ENCODE data around the gene TSSK2.

The TSSK2 gene

DNA sequence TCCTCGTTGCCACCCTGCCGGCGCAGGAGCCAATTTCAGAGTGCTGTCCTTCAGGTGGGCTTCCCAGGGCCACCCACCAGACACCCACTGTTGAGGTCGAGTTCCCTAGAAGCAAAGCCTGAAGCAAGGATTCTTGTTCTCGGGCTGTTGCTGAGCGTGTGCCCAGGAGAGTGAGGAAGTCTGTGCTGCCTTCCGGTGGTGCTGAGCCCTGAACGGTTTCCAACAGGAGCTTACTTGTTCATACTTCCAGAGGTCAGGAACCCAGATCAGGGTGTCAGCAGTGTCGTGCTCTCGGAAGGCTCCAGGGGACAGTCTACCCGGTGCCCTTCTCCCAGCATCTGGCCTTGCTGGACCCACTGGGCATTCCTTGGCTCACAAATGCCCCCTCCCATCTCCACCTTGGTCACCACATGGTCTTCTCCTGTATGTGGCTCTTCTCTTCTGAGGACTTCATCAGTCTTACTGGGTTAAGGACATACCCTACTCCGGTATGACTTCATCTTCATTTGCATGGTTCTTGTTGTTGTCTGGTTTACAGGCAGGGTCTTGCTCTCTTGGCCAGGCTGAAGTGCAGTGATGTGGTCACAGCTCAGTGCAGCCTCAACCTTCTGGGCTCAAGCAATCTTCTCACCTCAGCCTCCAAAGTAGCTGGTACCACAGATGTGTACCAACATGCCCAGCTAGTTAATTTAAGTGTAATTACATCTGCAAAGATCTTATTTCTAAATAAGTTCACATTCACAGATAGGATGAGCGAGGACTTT is 36.2 kb downstream of the TSSK2 start:
- in situ Hi-C loops (cut with MboI; ENCODE audit: low sequenced_read_pairs), result no loop called here

GRCh38 chr22:19168088-19168890 is 37.2 kb downstream of the TSSK2 start:
- in situ Hi-C loops (cut with MboI; ENCODE audit: low sequenced_read_pairs), result no loop called here

GRCh38 chr22:19169002-19169946 is 38.2 kb downstream of the TSSK2 start:
- in situ Hi-C loops (cut with MboI; ENCODE audit: low sequenced_read_pairs), result no loop called here

- in situ Hi-C loops (cut with MboI; ENCODE audit: low sequenced_read_pairs), result no loop called here
These were observed 38.8 kb downstream of the TSSK2 start for GRCh38 chr22:19169947-19170318.

GRCh38 chr22:19172213-19173046 is 41.3 kb downstream of the TSSK2 start:
- in situ Hi-C loops (cut with MboI; ENCODE audit: low sequenced_read_pairs), result no loop called here

DNA sequence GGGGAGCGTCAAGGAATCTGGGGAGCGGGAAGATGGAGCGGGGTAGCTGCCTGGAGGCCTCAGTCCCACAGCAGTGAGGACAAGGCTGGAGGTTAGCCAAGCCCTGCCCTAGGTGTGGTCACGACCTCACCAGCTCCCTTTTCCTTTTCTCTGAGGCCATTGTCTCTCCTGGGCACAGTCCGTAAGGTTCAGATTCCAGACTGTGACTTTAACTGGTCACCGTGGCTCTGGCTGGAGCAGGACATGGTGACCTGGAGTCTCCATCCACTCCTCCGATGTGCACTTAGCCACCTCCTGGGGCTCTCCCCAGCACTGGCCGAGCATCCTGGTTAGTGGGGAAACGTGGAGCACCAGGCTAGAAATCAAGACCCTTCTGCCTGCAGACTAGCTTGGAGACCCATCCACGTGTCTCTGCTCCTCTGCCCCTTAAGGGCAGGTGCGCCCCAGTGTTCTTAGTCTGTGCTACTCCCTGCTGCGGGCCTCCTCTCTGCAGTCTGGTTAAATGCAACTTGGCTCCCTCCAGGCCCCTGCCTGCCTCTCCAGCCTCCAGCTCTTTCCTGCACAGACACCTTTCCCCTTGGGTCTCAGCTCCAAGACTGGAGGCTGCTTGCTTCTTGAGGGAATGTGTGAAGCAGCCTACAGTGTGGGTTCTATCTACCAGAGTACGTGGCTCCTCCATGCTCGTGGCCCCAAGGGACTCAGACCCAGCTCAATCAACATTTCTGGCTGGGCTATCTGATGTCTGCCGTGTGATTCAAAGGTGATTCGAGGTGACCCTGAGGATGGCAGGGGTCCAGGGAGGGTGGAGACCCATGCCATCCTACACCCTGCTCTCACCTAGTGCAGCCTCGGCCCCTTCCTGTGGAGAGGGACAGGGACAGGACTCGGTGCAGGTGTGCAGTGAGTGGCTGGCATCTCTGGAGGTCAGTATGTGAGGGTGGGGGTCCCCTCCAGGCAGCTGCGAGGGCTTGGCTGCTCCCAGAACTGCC is 42.2 kb downstream of the TSSK2 start:
- in situ Hi-C loops (cut with MboI; ENCODE audit: low sequenced_read_pairs), result no loop called here

DNA sequence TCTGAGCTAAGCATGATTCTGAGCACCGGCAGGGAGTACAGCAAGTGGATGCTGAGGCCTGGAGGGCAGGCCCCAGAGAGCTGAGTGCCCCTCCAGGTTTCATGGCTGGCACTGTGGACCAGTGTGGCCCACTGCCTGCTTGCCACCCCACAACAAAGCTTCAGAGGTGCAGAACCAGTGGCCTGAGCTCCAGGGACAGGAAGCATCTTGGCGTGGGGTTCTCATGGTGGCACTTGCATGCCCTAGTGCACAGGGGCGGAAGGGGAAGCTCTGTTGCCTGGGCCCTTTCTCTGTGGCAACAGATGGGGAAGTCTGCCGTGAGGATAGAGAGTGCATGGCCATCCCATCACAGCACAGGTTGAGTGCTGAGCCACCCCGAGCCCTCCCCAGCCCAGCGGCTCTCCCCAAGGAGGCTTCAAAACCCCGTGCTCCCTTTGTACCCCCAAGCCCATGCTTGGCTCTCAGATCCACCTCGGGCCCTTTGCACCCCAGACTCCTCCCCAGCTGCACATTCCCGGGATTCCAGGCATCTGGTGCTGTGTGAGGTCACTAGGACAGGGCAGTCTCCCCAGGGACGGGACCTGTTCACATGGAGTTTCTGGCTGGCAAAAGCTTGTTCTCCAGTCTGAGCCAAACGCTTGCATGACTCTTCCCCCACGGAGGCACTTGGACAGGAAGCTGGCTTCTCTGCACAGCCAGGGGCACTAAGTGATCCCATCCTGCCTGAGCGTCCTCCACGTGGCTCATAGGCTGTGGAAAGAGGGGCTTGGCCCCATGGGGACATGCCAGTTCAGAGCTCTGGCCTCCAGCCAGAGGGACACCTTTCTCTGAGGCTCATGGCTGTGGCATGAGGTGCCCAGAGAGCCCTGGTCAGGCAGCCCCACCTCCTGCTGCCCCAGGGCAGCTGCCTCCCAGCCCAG is 43.3 kb downstream of the TSSK2 start:
- in situ Hi-C loops (cut with MboI; ENCODE audit: low sequenced_read_pairs), result no loop called here

- in situ Hi-C loops (cut with MboI; ENCODE audit: low sequenced_read_pairs), result no loop called here
These were observed 44.0 kb downstream of the TSSK2 start for GRCh38 chr22:19175026-19175601.

DNA sequence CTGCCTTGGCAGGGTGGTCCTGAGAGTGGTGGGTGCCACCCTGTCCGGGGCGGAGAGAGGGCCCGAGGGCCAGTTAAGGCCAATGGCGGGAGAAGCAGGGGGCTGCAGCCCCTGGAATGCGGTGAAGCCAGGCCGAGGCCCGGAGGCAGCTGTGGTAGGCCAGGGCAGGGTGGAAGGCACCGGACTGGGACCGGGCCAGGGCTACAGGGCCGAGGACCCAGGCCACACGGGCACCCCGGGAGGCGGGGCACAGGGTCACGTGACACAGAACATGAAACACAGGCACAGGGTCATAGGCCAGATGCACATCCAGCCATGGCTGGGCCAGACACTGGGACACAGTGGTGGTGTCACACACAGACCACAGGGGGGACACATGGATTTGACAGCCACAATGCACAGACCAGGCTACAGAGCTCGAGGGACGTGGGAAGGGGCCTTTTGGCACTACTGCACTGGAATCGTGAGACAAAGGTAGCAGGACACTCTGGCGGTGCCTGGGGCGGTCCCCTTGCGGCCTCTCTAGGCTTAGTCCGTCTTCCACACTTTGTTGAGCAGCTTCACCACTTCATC is 44.6 kb downstream of the TSSK2 start:
- in situ Hi-C loops (cut with MboI; ENCODE audit: low sequenced_read_pairs), result no loop called here

DNA sequence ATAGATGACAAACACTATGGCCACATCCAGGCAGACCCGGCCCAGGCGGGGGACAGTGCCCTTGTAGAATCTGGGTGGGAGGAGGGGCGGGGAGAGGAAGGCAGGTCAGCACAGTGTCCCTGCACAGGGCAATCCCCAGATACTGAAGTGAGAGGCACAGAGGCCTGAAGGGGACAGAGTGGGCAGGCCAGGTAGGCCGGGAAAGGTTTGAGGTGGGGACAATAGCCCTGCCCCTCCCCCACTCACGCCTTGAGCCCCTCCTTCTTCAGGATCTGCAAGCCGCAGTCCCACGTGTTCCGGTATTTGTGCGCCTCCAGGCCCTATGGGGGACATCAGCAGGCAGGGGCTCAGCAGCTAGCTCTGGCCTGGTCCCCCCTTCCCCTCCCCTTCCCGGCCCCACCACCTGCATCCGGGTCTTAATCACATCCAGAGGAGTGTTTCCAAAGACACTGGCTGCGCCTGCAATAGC is 45.1 kb downstream of the TSSK2 start:
- in situ Hi-C loops (cut with MboI; ENCODE audit: low sequenced_read_pairs), result no loop called here

DNA sequence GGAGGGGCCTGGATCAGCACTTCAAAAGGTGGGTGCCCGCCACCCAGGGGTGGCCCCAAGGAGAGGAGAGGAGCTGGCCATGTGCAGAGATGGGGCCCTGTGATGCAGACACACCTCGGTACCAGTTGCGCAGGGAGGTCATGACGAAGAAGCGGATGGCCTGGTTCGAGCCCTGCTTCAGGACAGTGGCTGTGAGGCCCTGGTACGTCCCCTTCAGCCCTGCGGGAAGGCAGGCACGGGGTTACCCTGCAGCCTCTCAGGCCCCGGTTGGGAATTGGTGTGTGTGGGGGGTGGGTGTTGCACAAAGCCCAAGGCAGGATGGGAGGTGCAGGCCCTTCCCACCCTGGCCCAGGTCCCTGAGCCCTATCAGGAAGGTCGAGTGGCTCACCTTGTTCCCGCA is 45.6 kb downstream of the TSSK2 start:
- in situ Hi-C loops (cut with MboI; ENCODE audit: low sequenced_read_pairs), result no loop called here

DNA sequence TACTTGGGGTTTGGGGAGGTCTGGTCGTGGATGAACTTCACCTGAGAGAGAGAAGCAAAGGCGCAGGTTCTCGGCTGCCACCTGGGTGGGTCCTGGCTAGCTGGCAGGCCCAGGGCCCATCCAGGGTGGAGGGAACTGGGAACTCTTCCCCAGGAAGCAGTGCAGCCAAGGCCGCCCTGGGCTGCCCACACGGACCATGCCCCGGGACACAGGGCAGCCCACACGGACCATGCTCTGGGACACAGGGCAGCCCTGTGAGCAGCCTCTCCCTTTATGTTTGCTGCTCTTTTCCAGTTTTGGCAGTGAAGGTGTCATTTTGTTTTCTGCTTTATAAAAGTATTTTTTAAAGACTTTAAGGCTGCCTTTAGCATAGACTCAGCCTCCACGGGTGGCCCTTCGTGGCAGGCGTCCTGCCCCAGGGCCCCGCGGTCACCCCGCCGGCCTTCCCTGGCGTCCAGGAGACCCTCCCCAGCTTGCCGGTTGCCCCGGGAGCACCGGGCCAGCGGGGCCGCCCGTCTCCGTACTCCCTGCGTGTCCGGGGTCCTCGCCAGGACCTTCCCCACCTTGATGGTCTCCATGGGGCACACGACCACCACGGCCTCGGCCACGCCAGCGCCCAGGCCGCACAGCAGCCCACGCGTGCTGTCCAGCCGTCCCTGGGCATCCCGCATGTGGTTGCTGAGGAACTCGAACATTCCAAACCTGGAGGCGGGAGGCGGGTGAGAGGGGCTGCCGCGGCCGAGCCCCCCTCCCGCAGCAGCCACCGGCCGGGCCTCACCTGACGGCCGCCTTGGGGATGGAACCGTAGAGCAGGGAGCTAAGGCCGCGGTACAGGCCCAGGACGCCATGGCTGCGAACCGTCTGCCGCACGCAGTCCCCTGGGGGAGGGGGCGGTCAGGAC is 46.3 kb downstream of the TSSK2 start:
- in situ Hi-C loops (cut with MboI; ENCODE audit: low sequenced_read_pairs), result no loop called here

DNA sequence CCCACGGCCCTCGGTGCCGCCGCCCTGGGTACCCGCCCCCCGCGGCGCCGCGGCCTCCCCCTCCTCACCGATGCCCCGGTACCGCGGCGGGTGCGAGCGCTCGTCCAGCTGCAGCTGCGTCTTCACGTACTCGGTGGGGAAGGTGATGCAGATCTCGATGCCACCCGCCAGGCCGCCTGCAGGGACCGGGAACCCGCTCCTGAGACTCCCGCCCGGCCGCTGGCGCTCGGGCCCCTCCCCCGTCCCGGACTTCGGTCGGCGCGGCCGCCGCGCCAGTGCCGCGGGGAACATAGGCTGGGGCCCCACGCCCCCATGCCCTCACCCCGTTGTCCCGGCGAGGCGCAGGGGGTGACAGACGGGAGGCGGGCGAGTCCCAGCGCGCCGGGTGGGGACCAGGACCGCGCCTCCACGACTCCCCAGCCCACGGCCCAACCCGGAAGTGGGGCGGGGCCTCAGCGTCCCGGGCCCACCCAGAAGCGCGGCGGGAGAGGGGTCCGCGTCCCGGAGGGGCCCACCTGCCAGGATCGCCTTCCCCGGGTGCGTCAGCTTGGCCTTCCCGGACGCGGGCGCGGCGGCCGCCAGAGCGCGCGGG is 47.1 kb downstream of the TSSK2 start:
- in situ Hi-C loops (cut with MboI; ENCODE audit: low sequenced_read_pairs), result no loop called here

DNA sequence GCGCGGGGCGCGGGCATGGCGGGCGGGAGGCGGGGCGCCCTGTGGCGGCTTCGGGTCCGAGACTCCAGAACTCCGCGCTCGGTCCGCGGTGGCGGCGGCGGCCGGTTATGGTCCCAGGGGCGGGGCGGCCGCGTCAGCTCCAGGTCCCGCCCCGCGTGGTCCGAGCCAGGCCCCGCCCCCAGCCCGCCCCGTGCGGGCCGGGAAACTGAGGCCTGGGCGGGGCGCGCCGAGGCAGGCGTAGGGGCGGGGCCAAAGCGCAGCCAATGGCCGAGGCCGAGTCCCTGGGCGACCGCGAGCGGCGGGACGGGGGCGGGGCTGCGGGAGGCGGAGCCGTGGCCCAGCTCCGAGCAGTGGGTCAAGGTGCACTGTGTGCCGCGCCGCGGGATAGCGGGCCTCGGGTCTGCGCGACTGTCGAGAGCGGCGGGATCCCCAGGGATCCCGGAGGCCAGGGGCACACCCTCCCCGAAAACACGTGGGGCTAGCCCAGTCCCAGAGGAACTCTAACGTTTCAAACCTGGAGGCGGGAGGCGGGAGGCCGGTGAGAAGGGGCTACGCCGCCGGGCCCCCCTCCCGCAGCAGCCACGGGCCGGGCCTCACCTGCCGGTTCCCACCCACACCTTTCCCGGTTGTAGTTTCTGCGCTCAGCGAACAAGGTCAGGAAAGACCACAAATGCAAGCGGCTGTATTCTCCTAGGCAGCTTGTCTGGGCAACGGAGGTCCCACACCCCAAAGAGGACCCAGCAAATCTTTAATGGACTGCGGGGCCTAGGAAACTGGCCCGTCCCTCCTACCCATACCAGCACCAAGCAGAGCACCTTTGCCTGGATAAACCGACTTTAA is 47.8 kb downstream of the TSSK2 start, which contains the start of gene SLC25A1:
Gene SLC25A1 (minus strand): TSS at position 80 of the 840 bp plus-strand sequence. CDS start 63 bp downstream, at position 17.
- in situ Hi-C loops (cut with MboI; ENCODE audit: low sequenced_read_pairs), result no loop called here

DNA sequence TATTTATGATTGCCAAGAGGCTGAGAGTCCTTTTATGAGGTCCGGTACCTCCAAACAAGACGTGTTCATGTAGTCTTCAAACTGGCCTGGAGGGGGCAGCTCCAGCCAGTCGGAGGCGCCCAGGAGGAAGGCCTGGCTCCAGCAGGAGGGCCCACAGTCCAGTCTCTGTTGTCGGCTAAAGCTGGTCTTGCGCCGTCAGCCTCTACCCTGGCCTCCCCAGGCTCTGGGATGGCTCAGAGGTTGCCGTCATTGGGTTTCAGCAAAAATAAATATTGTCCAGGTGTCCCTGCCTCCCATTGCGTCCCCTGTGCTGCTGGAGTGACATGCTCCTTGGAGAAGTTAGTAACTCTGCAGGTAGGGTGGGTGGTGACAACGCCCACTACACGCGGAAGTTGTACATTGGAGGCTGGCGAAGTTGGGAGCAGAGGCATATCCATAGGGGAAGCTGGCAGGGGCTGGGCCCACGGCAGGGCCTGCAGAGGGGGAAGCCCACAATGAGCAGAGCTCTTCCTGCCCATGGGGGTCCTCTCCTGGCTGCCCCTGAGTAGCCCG is 48.5 kb downstream of the TSSK2 start:
- in situ Hi-C loops (cut with MboI; ENCODE audit: low sequenced_read_pairs), result no loop called here

All from HL-60/S4 treated with phorbol 12-myristate 13-acetate at 8.2 ng/mL for 4 days and 3 days (cell line).